NCI-H1436 treated with DMSO at 0.1 percent for 48 hours (cell line): ENCODE data around the gene SLC9A9.

Experiments
- DNase-seq: peaks from one replicate; lab custom pipeline; 2025; lab: John Stamatoyannopoulos, UW

SLC9A9 gene

GRCh38 chr3:143648218-143648617, 200.1 kb downstream of the SLC9A9 start:
- DNase-seq: no peak

GRCh38 chr3:143644370-143645089, 203.7 kb downstream of the SLC9A9 start:
- DNase-seq: peak; percentile 6

- no peak for DNase-seq
Measured at GRCh38 chr3:143643905-143644304, 204.4 kb downstream of the SLC9A9 start.

- DNase-seq: no peak
Measured at GRCh38 chr3:143640774-143641173, 207.5 kb downstream of the SLC9A9 start.

- no peak for DNase-seq
Measured at GRCh38 chr3:143637133-143637532, 211.1 kb downstream of the SLC9A9 start.

GRCh38 chr3:143634991-143635390, 213.3 kb downstream of the SLC9A9 start:
- no peak for DNase-seq

- no peak for DNase-seq
Measured at GRCh38 chr3:143634427-143634826, 213.8 kb downstream of the SLC9A9 start.

- no peak for DNase-seq
Measured at GRCh38 chr3:143633816-143634215, 214.5 kb downstream of the SLC9A9 start.

GRCh38 chr3:143629726-143630125, 218.5 kb downstream of the SLC9A9 start:
- no peak for DNase-seq

- DNase-seq: no peak
Measured at GRCh38 chr3:143628971-143629370, 219.3 kb downstream of the SLC9A9 start.

GRCh38 chr3:143627336-143627735, 220.9 kb downstream of the SLC9A9 start:
- DNase-seq: no peak

GRCh38 chr3:143619231-143619630, 229.0 kb downstream of the SLC9A9 start:
- DNase-seq: no peak

- no peak for DNase-seq
Measured at GRCh38 chr3:143617050-143617449, 231.2 kb downstream of the SLC9A9 start.

- no peak for DNase-seq
Measured at GRCh38 chr3:143613226-143613625, 235.0 kb downstream of the SLC9A9 start.

- no peak for DNase-seq
Measured at GRCh38 chr3:143612541-143612940, 235.7 kb downstream of the SLC9A9 start.

- DNase-seq: no peak
Measured at GRCh38 chr3:143608966-143609365, 239.3 kb downstream of the SLC9A9 start.

GRCh38 chr3:143605233-143605950, 242.9 kb downstream of the SLC9A9 start:
- no peak for DNase-seq

GRCh38 chr3:143604402-143605185, 243.7 kb downstream of the SLC9A9 start:
- no peak for DNase-seq

GRCh38 chr3:143603774-143604173, 244.5 kb downstream of the SLC9A9 start:
- no peak for DNase-seq

GRCh38 chr3:143601723-143602484, 246.4 kb downstream of the SLC9A9 start:
- DNase-seq: no peak

GRCh38 chr3:143600756-143601718, 247.2 kb downstream of the SLC9A9 start:
- no peak for DNase-seq
